Activated naive CD4-positive, alpha-beta T cell treated with Interleukin-2 at 50 U/mL for 16 hours (primary cell): ENCODE data around the gene BLVRB.

Experiments used
- DNase-seq: peaks from one replicate; pipeline ENCODE4 v3.0.0-alpha.2; 2020

The BLVRB gene

GRCh38 chr19:40398417-40399131 lies 67.0 kb downstream of the BLVRB start:
- peak; percentile 61 for DNase-seq
